Stimulated activated CD4-positive, alpha-beta T cell treated with anti-CD3 and anti-CD28 coated beads, Interleukin-1b, Interleukin-23, amount 100 ng/mL, for 48 hours (primary cell): ENCODE data around the gene FBXO48.
"Not testable (repeated sequence)": the region's sequence is repeated elsewhere in the genome, so short reads cannot be mapped to it uniquely, and the experiment has no call there.

Source experiments
- DNase-seq: peaks from one replicate; pipeline ENCODE4 v3.0.0-alpha.2; 2020

FBXO48 gene

DNA sequence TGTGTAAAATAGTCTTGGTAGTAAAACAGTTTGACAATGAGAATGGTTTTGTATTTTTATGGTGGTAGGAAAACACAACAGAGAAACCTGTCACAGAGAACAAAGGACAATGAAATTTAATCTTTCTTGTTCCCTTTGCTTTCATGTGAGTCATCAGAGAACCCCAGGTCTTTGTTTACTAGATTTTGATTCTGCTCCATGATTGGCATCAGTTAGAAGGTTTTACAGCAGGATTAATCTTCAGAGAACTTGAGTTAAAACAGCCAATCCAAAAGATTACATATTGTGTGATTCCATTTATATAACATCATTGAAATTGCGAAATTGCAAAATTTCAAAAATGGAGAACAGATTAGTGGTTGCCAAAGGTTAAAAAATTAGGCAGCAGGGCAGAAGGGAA is 2.8 kb upstream of the FBXO48 start:
- no peak for DNase-seq

DNA sequence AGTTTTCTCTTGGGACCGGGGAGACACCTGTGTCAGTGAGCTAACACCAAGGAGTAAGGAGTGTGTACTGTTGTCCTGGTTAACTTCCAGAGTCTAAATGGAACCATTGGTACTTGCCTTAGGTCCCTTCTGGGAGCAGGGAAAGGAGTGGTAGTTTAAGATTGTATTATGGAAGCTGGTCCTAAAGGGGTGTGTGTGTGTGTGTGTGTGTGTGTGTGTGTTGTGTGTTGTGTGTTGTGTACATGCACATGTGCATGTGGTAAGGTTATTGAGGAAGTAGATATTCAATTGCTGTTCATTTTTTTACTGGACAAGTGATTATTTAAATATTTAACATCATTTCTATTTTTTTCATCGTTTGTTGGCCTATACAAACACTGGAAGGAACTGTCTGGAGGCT is 1.7 kb upstream of the FBXO48 start:
- DNase-seq, result no peak

DNA sequence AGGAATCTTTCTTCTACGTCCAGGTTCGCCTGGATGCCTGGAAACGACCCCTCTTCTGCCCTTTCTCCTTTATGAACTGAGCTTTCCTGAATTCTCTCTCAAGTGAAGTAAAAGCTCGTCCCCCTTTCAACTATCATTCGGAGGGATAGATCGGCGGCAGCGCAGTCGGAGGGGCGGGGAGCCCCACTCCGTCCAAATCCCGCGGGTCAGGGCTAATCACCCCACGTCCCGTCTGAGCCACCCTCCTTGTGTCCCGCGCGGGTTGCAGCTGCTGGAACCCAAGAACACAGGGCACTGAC is 367 bp downstream of the FBXO48 start:
- DNase-seq, result no peak

DNA sequence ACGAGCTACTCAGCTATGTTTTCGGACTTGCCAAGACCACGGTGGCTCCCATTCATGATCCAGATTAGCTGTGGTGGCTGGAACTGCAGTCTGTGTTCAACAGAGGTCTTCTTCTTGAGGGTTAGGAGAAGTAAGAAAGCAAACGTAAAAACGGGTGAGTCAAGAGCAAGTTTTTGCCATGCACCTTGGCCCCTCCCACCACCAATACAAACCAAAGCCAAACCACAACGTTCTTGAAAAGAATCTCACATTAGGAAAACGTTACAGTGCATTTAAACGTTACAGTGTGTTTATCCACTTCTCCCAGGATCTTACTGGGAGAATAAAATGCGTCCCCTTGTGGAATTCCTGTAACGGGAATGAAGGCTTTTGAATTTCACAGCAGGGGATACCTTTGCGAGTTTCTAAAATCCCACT is 725 bp downstream of the FBXO48 start:
- DNase-seq, result peak; percentile 64

DNA sequence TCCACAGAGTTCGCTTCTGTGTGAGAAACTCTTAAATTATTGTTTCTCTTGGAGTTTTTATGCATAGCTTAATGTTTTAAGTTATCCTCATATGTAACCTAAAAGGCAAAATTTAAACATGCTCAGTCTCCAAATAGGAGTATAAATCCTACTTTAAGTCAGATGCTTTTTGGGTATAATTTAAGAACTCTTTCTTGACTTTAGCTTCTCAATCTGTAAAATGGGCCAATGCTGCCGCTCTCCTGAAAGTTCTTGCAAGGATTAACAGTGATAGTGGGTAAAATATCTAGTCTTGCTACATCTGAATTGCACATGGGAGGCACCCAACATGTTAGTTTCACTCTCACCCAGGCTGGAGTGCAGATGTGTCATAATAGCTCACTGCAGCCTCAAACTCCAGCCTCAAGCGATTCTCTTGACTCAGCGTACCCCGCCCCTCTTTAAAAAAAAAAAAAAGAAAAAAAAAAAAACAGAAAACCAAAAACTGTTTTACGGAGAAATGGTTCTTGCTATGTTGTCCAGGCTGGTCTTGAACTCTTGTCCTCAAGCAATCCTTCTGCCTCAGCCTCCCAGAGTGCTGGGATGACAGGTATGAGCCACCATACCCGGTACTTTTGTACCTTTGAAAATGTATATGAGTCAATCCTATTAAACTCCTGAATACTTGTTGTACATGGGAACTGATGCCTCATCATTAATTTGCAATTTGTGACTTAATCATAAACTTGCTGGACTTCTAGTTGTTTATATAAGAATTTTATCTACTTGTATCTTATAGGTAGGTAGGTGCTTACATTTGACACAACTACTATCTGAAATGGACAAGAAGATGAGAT is 1.8 kb downstream of the FBXO48 start:
- peak; percentile 63 for DNase-seq

DNA sequence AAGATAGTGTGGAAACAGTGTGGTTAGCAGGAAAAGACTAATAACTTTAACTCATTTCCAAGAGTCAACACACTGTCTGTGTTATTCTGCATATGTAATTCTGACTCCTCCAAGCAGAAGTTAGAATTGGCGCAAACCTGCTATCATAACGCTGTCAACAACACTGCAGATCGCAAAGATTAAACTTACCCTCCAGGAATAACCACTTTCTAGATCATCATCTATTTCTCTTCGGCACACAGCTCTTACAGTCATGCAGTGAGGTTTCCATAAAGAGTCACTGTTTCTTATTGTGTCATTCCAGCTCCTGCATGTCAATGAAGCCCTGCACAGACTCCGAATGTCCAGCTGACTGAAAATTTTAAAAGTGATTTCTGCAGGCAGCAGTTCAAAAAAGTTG is 2.4 kb downstream of the FBXO48 start:
- DNase-seq, result no peak

DNA sequence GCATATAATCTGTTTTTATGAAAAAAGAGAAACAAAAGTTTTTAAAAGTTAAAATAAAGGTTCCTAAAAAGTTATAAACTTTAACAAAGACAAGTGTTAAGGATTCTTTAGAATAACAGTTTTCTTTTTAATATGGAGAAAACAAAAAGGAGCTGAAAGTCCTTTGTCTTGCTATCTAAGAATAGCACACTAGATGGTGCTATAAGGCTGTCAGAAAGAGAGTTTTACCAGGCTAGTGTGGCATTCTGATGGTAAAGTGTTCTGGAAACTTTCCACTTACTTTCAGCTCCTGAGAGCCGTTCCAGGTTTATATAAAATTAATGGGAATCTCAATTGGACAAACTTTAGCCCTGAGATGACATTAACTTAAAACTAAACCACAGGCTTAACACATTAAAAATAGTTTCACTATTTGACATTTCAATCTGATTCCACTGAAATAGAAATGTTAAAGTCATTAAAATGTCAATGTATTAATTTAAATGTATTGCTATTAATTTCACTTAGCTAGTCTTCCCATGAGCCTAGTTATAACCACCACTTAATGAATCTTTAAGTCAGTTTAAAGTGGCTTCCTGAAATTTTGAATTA is 3.7 kb downstream of the FBXO48 start:
- DNase-seq, result no peak

DNA sequence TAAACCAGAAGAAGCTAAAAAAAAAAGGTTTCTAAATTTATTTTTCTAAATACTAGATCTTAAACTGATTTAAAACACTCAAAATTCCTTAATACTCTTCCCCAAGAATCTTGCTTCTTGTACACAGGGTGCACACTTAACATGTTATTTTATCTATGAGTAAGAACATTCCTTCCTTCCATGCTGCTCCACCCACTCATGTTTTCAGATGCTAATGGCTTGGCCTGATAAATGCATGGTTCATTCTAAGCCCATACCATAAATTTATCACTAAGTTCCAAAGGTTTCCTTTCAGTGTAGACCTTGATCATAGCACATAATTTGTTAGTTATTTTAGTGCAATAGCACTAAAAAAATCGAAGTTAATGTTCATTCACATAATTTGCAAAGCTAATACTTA is 8.1 kb downstream of the FBXO48 start:
- DNase-seq, result no peak

DNA sequence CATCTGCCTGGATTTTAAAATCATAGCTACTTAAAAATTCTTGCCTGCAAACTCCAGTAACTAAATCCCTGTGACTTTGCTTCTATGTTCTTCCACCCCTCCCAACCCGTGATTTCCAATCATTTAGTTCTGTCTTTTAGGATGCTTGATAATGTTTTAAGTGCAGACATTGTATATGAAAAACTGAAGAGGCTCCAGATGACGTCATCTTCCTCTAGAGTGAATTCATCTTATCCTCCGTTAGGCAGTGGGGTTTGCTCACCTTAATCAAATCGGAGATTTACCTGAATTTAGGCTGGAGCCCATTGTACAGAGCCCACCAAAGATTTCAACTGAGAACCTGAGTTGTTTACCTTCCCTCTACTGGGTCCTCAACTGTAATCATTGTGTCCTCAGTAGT is 10.9 kb downstream of the FBXO48 start:
- DNase-seq, result no peak

DNA sequence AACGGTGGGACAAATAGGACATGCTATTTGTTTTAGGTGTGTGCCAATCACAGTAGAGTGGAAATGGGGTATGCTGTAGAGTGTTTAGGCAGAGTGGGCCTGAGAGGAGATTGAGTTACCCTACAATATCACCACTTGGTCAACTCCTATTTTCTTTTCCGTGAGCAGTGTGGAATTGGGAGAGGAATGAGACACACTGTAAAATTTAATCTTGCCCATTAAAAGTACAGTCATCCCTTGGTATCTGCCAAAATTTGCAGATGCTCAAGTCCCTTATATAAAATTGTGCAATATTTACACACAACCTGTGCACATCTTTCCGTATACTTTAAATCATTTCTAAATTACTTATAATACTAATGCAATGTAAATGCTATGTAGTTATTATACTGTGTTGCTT is 12.4 kb downstream of the FBXO48 start:
- no peak for DNase-seq

DNA sequence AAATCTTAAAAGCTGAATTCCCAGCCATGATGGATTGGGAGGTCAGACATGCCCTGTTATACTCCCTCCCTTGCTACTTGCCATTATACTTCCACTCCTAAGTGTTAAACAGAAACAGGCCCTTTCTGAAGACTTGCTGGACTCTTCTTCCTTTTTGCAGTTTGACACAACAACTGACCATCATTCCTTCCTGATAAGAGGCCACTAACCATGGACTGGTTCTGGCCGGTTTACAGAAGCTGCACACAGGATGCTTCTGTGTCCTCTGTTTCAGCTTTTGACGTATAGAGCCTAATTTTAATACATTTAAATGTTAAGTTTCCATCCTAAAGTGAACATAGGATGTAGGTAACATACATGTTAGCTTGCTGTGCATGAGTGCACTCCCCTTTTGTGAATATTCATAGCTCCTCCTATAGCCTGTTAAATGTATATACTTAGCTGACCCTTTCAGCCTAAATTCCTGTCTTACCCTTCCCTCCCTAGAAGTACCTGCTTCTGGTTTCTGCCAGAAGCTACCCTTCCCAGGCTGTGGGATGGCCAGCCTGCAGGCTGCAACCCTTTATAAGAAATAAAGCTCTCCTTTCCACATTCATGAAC is 13.2 kb downstream of the FBXO48 start:
- no peak for DNase-seq

DNA sequence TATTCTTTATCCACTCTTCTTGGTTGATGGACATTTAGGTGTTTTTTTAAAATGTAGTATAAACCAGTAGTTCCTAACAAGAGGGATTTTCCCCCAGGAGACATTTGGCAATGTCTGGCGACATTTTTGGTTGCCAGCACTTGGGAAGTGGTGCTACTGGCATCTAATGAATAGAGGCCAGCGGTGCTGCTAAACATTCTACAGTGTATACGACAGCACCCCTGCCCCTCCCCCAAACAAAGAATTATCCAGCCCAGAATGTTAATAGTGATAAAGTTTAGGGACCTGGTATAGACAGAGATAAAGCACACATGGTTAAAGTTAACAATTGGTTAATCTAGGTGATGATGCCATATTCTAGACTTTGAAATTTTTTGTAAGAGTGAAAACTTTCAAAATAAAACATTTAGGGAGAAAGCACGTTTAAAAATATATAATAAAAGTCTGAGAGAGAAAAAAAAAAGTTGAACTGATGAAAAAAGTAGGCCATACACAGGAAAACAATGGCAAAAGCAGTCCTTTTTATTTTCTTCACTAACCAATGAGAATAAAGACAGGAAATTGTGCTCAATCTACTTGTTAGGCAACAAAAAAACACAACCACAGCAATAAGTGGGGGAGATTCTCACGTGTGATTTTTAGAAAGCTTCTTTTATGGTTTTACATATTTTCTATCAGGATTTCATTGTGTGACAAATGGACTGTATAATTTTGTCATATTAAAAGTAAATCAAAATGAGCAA is 14.8 kb downstream of the FBXO48 start:
- no peak for DNase-seq

DNA sequence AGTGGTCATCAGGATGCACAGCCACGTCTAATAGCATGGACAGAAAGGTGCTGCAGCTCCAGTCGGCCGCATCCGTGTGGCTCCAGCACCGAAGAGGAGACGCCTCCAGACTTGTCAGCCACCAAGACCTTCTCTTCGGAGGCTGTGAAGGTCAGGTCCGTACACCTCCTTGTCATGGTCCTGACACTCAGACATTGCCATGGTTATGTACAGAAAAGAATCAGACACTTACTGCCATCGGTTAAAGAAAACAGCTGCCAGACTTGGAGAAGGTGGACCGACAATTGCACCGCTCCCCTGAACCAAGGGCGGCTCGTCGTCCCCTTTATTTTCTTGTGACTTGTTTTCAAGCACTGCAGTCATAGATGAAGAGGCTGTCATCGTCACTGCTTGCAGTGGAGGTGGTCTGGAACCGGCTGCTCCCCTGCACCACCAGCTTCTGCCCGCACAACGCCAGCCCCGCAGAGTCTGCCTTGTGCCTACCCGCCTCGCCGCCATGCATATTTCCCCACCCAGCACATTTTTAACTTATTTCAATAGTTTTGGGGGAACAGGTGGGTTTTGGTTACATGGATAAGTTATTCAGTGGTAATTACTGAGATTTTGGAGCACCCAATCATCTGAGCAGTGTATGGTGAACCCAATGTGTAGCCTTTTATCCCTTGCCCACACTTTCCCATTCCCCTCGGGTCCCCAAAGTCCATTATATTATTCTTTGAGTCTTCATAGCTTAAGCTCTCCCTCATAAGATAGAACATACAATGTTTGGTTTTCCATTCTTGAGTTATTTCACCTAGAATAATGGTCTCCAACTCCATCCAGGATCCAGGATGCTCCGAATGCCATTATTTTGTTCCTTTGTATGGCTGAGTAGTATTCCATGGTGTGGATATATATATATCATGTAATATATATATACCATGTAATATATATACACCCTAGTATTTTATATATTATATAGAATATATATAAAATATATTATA is 18.1 kb downstream of the FBXO48 start:
- no peak for DNase-seq

DNA sequence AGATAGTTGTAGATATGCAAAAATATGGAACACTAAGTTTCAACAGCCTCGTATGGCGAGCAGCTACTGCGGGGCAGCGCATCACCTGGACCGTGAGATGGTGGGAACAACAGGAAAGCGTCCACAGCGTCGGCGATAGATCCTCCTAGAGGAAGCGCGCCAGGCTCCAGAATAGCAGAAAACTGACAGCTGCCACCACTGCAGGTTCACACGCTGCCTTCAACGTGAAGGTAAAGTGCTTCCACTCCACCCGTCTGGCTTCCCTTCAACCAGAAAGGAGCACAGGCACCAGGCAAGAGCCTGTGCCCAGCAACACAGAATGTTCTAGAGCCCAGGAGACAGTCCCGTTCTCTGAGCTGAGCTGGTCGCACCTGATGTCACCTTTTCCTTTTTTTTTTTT is 20.0 kb downstream of the FBXO48 start:
- DNase-seq, result no peak

DNA sequence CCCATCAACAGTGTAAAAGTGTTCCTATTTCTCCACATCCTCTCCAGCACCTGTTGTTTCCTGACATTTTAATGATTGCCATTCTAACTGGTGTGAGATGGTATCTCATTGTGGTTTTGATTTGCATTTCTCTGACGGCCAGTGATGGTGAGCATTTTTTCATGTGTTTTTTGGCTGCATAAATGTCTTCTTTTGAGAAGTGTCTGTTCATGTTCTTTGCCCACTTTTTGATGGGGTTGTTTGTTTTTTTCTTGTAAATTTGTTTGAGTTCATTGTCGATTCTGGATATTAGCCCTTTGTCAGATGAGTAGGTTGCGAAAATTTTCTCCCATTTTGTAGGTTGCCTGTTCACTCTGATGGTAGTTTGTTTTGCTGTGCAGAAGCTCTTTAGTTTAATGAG is 20.7 kb downstream of the FBXO48 start:
- DNase-seq, result not testable (repeated sequence)

DNA sequence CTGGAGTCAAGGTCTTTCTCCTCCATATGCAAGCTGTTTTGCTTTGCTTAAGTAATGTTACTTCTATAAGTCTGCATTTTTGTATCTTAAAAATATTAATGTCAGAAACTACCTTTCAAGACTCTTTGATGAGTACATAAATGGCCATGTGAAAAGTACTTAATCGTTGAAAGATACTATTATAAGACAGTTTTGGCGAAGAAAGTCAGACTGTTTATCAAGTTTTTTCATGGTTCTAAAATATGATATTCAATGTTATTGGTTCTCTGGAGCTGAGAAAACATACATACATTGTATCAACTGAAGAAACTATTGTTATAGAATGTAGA is 25.1 kb downstream of the FBXO48 start:
- no peak for DNase-seq

DNA sequence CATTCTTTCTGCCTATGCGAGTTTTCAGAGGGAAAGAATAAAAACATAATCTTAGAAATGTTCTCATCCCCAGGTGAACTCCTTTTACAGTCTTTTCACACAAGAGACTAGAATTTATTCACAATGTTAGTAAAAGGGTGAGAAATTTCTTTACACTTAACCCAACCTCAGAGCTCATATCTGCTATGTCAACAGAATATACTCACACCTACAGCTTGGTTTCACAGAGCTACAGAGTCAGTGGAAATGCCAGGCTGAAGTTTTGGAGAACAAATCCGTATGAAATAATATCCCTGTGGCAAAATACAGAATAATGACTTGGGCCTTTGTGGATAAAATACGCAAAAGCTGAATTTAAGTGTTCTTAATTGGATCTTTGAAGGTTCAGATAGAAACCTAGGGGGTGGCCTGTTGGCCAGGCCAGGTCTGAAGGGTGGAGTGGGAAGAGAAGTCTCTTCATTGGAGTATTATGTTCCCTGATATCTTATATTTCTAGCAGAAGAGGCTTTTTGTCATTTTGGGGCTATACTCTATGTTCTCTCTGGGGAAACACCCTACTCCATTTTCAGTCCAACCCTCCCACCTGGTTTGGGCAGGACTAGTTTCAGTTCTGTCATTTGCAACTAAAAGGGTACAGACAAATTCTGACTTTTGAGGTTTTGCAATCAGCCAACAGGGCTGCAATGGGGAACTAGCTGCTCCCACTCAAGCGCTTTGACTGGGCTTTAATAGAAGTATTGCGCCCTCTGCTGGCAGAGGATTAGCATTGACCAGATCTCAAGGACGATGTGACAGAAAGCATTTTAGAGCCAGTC is 25.7 kb downstream of the FBXO48 start:
- DNase-seq, result peak; percentile 89

DNA sequence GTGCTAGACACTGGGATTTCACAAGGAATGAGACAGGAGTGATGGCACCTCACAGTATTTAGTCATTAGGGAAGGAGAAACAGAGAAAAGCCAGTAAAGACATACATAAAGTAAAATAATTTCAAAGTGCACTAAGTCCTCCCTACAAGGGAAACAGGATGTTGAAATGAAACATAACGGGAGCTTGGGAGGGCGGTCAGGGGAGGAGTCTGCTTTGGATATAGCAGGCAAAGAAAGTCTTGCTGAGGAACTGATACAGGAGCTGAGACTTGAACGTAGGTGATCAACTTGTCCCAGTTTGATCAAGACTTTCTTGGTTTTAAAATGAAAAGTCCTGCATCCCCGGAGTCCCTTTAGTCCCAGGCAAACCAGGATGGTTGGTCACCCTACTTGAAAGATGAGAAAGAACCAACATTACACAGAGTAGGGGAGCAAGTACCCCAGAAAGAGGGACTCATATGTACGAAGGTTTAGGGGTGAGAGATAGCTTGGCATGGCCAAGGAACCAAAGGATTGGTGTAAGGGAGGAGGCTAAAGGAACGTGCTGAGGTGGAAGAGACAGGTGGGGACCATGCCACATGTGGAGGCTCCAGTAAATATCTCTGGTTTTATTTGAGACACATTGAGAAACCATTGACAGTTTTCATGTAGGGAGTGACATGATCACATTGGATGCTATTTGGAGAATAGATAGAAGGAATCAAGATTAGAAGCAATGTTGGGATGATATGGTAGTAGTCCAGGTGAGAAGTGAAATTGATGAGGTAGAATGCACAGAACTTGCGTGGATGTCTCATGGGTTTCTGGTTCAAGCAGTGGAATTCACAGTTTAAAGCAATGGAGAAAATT is 28.4 kb downstream of the FBXO48 start:
- no peak for DNase-seq

DNA sequence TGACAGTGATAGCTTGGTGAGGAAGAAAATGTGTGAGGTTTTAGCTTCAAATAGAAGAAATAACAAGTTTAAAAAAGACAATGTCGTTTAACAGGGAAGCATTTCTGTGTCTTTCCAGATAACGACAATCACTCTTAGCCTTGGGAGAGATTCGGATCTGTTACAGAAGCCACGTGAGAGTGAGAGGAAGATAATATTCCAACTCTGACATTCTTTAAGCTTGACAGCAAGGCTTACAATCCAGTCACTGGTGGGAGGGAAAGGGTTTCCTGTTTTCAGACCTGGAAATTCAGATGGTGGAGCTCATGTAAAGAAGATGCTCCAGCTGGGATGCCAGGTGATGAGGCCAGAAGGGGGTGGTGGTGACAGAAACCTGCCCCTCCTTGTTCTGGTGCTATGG is 30.8 kb downstream of the FBXO48 start:
- DNase-seq, result no peak

DNA sequence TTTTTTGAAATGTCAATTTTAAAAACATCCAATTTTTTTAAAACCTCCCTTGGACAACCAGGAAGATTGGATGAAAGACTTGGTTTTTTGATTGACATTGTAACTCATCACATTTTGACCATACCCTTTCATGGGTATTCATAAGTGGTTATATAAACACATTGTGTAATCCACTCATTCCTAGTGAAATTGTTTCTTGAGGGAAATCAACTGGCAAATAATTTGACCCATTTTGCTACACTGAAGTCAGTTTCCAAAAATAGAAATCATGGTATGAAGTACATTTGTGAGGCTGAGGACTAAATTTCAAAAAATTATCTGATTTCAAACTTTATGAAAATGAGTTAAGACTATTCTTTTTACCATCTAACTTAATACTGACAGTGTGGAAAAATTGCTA is 31.5 kb downstream of the FBXO48 start:
- no peak for DNase-seq

DNA sequence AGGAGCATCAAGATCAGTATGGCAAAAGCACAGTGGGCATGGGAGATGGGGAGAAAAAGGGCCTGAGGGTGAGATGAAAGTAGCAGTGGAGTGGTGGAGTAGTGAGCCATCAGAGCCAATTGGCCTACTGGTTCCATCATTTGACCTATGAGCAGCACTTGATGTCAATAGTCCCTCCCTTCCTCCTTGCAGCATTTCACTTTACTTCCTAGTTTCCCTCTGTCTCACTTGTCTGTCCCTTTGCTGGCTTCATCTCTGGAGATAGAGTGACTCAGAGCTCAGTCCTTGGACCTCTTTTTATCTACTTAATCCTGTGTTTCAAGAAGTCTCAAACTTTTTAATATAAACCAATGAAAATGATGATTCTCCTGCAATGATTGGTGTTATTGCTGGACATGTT is 32.1 kb downstream of the FBXO48 start:
- DNase-seq, result no peak
